GM12892 (cell line): ENCODE results near the gene SMIM43.

ENCODE experiments used
- POLR2A ChIP-seq: IDR thresholded peaks from 2 replicates; pipeline ENCODE4 v1.6.1; 2011; ENCODE audit warnings: low read depth, low read length, control low read depth
- POLR2AphosphoS5 ChIP-seq: IDR thresholded peaks from 2 replicates; pipeline ENCODE4 v1.6.1; 2011; ENCODE audit warnings: low read depth, low read length, control low read depth
- TAF1 ChIP-seq: IDR thresholded peaks from 2 replicates; pipeline ENCODE4 v1.6.1; 2011; ENCODE audit warnings: low read depth, mild to moderate bottlenecking, control low read depth, low read length, borderline replicate concordance

DNA sequence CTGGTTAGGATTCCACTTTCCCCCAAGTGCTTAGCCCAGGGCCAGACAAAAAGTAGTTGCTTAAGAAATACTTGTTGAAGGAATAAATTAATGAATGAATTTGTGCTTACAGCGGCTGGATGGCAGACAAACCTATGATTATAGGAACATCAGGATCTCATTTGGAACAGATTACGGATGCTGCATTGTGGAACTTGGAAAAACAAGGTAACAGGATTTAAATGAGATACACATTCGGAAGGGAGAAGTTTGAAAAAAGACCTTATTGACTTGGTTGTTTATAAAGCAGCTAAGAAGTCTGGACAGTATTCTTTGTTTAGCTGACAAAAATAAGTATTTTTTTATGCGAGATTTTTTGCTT, 36.7 kb upstream of the SMIM43 start:
- TF ChIP-seq POLR2A = no peak
- TF ChIP-seq POLR2AphosphoS5 = no peak
- no peak for TF ChIP-seq TAF1
